Dermis microvascular lymphatic vessel endothelial cell (primary cell): ENCODE measurements around the gene ARHGEF40. TPM values are rescaled to one million over a fixed set of nuclear protein-coding genes. Genes with fewer than 3 reads are reported as not detected.

Experiments
- DNase-seq, 2 donors: peaks; one replicate each; pipeline versions ENCODE4 v3.0.0 to v3.0.0-alpha.2; 2010; ENCODE audit warnings: low read depth in 2 of 2
- total RNA-seq: library from RNA; depleted of rRNA; stranded (reverse); fragments of >200 nt; gene quantifications from 2 replicates; pipeline ENCODE4 v1.2.1, GENCODE V29; 2014

Gene ARHGEF40
- total RNA-seq, 1 donor from 2014 or later, result 6.2 TPM

- no peak for DNase-seq
Observed at GRCh38 chr14:21081521-21082142, 11.5 kb downstream of the ARHGEF40 start.

GRCh38 chr14:21083565-21084325 lies 13.6 kb downstream of the ARHGEF40 start:
- DNase-seq, result no peak

GRCh38 chr14:21084396-21084795 lies 14.3 kb downstream of the ARHGEF40 start:
- no peak for DNase-seq

GRCh38 chr14:21084998-21085853 lies 15.1 kb downstream of the ARHGEF40 start:
- DNase-seq, result no peak

- no peak for DNase-seq
Observed at GRCh38 chr14:21086908-21087293, 16.8 kb downstream of the ARHGEF40 start.

GRCh38 chr14:21087294-21088091 lies 17.4 kb downstream of the ARHGEF40 start:
- DNase-seq, result peak; percentile 85 to 91

- no peak for DNase-seq
Observed at GRCh38 chr14:21088687-21089086, 18.6 kb downstream of the ARHGEF40 start.

GRCh38 chr14:21089271-21089670 lies 19.2 kb downstream of the ARHGEF40 start:
- no peak for DNase-seq

- no peak for DNase-seq
Observed at GRCh38 chr14:21089877-21090193, 19.7 kb downstream of the ARHGEF40 start.

GRCh38 chr14:21090194-21090939 lies 20.3 kb downstream of the ARHGEF40 start:
- no peak for DNase-seq

- no peak for DNase-seq
Observed at GRCh38 chr14:21090940-21091663, 21.0 kb downstream of the ARHGEF40 start.

- no peak for DNase-seq
Observed at GRCh38 chr14:21091821-21092272, 21.7 kb downstream of the ARHGEF40 start.

GRCh38 chr14:21092273-21093011 lies 22.3 kb downstream of the ARHGEF40 start:
- DNase-seq, result peak; percentile 40 to 73

- DNase-seq, result no peak
Observed at GRCh38 chr14:21093018-21093417, 22.9 kb downstream of the ARHGEF40 start.

- DNase-seq, result no peak
Observed at GRCh38 chr14:21093769-21094681, 23.9 kb downstream of the ARHGEF40 start.

- peak; percentile 54 to 71 for DNase-seq
Observed at GRCh38 chr14:21095430-21096205, 25.5 kb downstream of the ARHGEF40 start.

- no peak for DNase-seq
Observed at GRCh38 chr14:21096438-21096837, 26.3 kb downstream of the ARHGEF40 start.
